Measurements from ENCODE around the gene TMSB4X.
"Not testable (repeated sequence)": the region's sequence is repeated elsewhere in the genome, so short reads cannot be mapped to it uniquely, and the experiment has no call there.

The TMSB4X gene

DNA sequence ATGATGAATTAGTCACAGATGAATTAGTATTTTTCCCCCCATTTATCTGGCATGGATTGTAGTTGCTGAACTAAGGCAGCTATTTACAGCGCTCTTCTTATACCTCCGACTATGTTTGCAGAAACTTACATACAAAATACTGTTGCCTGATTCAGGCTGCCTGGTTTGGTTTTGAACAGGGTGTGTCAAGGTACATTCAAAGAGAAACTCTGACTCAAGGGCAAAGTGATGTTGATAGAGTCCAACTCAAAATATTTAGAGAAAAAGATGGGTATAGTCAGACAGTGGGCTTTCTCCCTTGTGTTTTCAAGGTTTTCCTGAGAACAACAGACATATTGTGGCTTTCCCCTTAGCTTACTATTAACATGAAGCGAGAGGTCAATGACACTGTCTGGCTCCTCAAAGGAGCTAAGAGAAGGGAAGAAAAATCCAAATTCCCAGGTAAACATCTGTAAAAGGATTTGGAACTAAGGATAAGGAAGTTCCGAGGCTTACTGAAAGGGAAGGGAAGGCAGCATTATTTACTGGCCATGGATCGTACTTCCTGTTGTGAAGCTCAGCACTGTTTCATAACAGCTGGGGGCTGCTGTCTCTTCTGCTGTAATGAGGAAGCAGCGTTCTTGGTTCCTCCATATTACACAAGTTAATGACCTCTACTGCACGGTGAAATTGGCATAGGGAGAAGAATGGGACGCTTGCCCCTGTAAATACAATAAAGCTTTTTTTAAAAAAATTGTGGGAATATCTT lies 38.6 kb downstream of the TMSB4X start:
- Histone ChIP-seq H3K27me3 (ENCODE audit: insufficient read depth, low read depth) (no peaks in the 10 kb centered on the region), H3K27ac (no peak overlapping the region), H3K36me3 (ENCODE audit: insufficient read depth) (no peaks in the 10 kb centered on the region), H4K20me1 (ENCODE audit: insufficient read depth) (no peaks in the 10 kb centered on the region), H3K79me2 (ENCODE audit: insufficient read depth, low read depth) (no peaks in the 10 kb centered on the region), H3K9ac (no peak overlapping the region), H3K4me3 (IDR thresholded peaks at IDR 0.05; ENCODE audit: insufficient read depth, low read depth, low read length) (no peak overlapping the region), H2AFZ (ENCODE audit: low read depth) (no peak overlapping the region), H3K4me1 (ENCODE audit: low read depth, poor library complexity, severe bottlenecking) (peaks cover 8% of the 10 kb centered on the region), H3K4me2 (no peak overlapping the region)
- TF ChIP-seq, protein P1, sequence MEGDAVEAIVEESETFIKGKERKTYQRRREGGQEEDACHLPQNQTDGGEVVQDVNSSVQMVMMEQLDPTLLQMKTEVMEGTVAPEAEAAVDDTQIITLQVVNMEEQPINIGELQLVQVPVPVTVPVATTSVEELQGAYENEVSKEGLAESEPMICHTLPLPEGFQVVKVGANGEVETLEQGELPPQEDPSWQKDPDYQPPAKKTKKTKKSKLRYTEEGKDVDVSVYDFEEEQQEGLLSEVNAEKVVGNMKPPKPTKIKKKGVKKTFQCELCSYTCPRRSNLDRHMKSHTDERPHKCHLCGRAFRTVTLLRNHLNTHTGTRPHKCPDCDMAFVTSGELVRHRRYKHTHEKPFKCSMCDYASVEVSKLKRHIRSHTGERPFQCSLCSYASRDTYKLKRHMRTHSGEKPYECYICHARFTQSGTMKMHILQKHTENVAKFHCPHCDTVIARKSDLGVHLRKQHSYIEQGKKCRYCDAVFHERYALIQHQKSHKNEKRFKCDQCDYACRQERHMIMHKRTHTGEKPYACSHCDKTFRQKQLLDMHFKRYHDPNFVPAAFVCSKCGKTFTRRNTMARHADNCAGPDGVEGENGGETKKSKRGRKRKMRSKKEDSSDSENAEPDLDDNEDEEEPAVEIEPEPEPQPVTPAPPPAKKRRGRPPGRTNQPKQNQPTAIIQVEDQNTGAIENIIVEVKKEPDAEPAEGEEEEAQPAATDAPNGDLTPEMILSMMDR (conservative IDR thresholded peaks at IDR 0.05; ENCODE audit: low read depth, low read length), result no peak

GRCh38 chrX:13014111-13015096 lies 39.5 kb downstream of the TMSB4X start:
- Histone ChIP-seq H3K36me3 (ENCODE audit: insufficient read depth) (no peaks in the 10 kb centered on the region), H3K4me2 (no peak overlapping the region), H4K20me1 (ENCODE audit: insufficient read depth) (no peaks in the 10 kb centered on the region), H3K79me2 (ENCODE audit: insufficient read depth, low read depth) (no peaks in the 10 kb centered on the region), H2AFZ (ENCODE audit: low read depth) (no peak overlapping the region), H3K9ac (no peak overlapping the region), H3K27me3 (ENCODE audit: insufficient read depth, low read depth) (no peaks in the 10 kb centered on the region), H3K27ac (no peak overlapping the region), H3K4me1 (ENCODE audit: low read depth, poor library complexity, severe bottlenecking) (no peaks in the 10 kb centered on the region), H3K4me3 (IDR thresholded peaks at IDR 0.05; ENCODE audit: insufficient read depth, low read depth, low read length) (no peak overlapping the region)
- TF ChIP-seq, protein P1 (conservative IDR thresholded peaks at IDR 0.05; ENCODE audit: low read depth, low read length), result no peak

GRCh38 chrX:13015536-13016236 lies 40.8 kb downstream of the TMSB4X start:
- H2AFZ ChIP-seq (ENCODE audit: low read depth), result no peak overlapping the region
- no peak overlapping the region for H3K27ac ChIP-seq
- H3K36me3 ChIP-seq (ENCODE audit: insufficient read depth), result no peaks in the 10 kb centered on the region
- H3K27me3 ChIP-seq (ENCODE audit: insufficient read depth, low read depth), result no peaks in the 10 kb centered on the region
- TF ChIP-seq, protein P1 (conservative IDR thresholded peaks at IDR 0.05; ENCODE audit: low read depth, low read length), result no peak
- no peaks in the 10 kb centered on the region for H3K79me2 ChIP-seq (ENCODE audit: insufficient read depth, low read depth)
- no peak overlapping the region for H3K9ac ChIP-seq
- H4K20me1 ChIP-seq (ENCODE audit: insufficient read depth), result no peaks in the 10 kb centered on the region
- no peak overlapping the region for H3K4me2 ChIP-seq
- H3K4me1 ChIP-seq (ENCODE audit: low read depth, poor library complexity, severe bottlenecking), result no peaks in the 10 kb centered on the region
- H3K4me3 ChIP-seq (IDR thresholded peaks at IDR 0.05; ENCODE audit: insufficient read depth, low read depth, low read length), result no peak overlapping the region

- H2AFZ ChIP-seq (ENCODE audit: low read depth); H4K20me1 ChIP-seq (ENCODE audit: insufficient read depth); H3K4me3 ChIP-seq (IDR thresholded peaks at IDR 0.05; ENCODE audit: insufficient read depth, low read depth, low read length); H3K4me2 ChIP-seq; H3K27ac ChIP-seq; H3K4me1 ChIP-seq (ENCODE audit: low read depth, poor library complexity, severe bottlenecking); H3K36me3 ChIP-seq (ENCODE audit: insufficient read depth); H3K27me3 ChIP-seq (ENCODE audit: insufficient read depth, low read depth); H3K9ac ChIP-seq; H3K79me2 ChIP-seq (ENCODE audit: insufficient read depth, low read depth): not testable (repeated sequence)
Measured at GRCh38 chrX:13016731-13017130, 41.8 kb downstream of the TMSB4X start.
